PC-3 (cell line): ENCODE data around the gene VEZT.

ENCODE experiments used
- EZH2 ChIP-seq: fragments of 300-600 bp; sonication (generic); IDR thresholded peaks from one replicate; pipeline ENCODE4 v1.6.1; 2017; ENCODE audit warnings: antibody characterized with exemption, mild to moderate bottlenecking, low read length; ENCODE audit not compliant: unreplicated experiment
- TF ChIP-seq, protein P1 (sequence below): fragments of 300-600 bp; sonication (generic); conservative IDR thresholded peaks from 2 replicates; pipeline ENCODE4 v1.5.1; 2017; ENCODE audit warnings: antibody characterized with exemption, low read depth, mild to moderate bottlenecking, low read length

DNA sequence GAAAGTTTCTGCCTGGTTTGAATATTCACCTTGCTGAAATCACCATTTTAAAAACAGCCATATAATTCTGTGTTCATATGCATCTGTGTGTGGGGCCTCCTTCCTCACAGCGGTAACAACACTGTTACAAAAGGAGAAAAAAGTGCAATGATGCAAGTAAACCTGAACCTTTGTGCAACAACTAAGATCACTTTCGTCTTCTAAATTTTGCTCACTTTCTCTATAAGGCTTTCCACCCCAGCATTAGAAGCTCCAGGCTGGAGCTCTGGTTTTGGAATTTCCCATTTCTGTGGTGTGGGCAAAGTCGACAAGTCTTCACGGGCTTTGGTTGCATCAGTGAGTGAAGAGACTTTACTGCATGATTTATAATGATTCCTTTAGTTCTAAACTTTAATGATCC is 18.7 kb upstream of the VEZT start:
- TF ChIP-seq, protein P1, sequence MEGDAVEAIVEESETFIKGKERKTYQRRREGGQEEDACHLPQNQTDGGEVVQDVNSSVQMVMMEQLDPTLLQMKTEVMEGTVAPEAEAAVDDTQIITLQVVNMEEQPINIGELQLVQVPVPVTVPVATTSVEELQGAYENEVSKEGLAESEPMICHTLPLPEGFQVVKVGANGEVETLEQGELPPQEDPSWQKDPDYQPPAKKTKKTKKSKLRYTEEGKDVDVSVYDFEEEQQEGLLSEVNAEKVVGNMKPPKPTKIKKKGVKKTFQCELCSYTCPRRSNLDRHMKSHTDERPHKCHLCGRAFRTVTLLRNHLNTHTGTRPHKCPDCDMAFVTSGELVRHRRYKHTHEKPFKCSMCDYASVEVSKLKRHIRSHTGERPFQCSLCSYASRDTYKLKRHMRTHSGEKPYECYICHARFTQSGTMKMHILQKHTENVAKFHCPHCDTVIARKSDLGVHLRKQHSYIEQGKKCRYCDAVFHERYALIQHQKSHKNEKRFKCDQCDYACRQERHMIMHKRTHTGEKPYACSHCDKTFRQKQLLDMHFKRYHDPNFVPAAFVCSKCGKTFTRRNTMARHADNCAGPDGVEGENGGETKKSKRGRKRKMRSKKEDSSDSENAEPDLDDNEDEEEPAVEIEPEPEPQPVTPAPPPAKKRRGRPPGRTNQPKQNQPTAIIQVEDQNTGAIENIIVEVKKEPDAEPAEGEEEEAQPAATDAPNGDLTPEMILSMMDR: no peak
- TF ChIP-seq EZH2: no peak
